CD4-positive, alpha-beta T cell treated with Interleukin-17A for 1 hour (primary cell): ENCODE measurements around the gene IRF6.

Source experiments
- DNase-seq: peaks from one replicate; pipeline ENCODE4 v3.0.0-alpha.2; 2020

Gene IRF6

DNA sequence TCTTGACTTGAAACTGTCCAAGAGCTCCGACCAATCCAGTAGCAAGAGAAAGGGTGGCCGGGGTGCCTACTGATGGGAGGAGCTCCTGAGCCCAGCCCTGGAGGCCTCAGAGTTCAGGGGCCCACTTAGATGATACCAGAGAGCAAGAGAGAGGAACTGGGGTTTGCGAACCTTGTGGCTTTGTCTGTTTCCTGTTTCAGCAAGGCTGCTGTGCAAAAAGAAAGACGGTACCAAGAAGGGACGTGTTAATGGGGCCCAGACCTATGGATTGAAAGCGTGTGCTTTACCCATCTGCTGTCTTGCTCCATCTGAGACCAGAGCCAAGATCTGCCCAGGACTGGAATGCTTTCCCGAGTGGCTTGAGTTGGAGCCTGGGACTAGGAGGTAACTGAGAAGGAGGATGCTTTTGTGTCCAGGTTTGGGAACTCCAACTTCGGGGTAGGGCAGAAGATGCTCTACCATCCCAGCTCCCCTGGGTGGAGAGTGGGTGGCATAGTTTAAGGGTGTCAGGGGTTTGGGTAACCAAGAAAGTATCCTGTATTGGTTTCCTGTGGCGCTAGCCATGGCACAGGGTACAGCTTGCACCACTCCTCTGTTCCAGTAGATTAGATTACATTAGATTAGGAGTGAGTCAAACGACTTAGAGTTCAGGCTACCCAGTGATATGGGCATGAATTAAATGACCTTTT, 49.9 kb downstream of the IRF6 start, which contains the start of gene TRAF3IP3:
Gene TRAF3IP3, plus strand, starts transcription at position 128 of the 689 bp plus-strand sequence. CDS start 3,987 bp downstream, outside the sequence.
- DNase-seq: peak; percentile 84

DNA sequence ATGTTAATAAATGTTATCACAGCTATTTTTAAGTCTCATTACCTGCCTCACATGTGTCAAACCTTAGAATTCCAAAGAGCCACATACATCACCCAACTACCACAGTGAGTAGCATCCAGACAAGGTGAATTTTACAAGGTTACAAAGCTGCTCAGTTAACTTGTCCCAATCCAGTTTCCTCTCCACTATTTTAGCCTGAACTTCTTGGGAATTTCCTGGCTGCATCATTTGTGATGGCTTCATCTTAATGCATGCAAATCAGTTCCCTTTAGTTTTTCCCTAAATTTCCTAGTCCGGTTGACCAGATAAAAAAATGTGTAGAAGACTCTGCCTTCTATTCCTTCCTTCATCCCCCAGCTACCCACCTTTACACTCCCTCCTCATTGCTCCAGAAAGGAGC, 50.7 kb downstream of the IRF6 start:
- DNase-seq: no peak

DNA sequence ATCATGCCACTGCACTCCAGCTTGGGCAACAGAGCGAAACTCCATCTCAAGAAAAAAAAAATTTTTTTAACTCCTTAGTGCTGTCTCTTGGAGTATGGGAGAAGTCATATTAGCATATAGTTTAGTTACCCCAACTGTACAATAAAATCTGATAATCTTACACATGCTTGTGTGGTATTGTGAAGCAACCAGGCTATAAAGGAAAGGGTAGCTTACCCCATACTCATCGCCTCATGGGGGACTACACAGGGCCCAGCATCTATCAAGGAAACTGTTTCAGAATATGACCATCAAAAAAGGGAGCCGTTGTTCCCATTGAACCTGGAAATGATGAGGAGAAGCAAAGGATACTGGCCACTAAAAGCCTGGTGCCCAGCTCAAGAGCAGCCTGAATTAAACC, 53.1 kb downstream of the IRF6 start:
- no peak for DNase-seq

DNA sequence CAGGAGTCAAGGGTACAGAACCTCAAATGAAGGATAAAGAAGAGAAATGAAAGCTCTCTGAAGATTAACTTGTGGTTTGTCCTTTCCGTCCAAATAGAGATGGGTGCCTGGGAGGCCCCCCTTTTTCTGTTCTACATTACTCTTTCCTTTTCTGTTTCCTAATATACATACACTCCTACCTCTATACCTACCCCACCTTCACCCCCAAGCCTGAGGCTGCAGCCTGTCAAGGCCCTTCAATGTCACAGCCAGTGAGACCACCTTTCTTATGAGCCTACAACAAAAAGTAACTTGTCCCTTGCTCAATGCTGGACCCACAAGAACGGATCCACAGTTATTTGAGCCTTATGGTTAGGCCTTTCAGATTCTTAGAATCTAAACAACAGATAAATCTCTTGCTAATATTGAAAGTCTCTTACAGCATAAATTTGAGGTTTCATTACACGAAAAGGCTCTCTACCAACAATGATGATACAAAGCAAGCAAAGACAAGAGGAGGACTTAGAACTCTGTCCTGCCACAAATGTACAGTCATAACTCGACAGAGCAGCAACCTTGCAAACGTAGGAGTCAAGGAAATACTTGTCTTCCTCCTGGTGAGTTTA, 54.2 kb downstream of the IRF6 start:
- DNase-seq: peak; percentile 41

DNA sequence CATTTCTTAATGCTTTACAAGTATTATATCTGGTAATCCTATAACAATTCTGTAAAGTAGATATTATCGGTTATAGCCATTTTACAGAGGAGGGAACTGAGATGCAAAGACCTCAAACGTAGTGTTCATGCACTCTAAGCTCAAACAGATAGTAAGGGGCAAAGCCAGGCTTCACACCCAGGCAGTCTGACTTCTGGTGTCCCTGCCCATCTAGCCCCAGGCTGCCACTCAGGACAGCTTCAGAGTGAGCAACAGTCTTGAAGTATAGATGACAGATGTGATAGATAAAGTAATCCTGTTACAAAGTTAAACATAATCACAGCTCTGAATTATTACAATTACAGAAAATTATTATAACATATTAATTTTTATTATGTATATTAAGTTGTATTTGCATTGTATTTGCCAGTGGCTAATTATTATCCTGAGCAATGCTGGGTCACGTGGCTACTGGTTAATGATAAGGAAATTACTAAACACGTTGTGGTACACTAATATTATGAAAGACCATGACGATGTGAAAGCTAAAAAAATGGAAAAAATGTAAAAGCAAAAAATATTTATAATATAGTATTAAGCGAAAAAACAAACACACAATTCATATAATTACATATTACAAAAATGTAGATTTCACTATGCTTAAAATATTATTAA, 56.1 kb downstream of the IRF6 start:
- DNase-seq: no peak

DNA sequence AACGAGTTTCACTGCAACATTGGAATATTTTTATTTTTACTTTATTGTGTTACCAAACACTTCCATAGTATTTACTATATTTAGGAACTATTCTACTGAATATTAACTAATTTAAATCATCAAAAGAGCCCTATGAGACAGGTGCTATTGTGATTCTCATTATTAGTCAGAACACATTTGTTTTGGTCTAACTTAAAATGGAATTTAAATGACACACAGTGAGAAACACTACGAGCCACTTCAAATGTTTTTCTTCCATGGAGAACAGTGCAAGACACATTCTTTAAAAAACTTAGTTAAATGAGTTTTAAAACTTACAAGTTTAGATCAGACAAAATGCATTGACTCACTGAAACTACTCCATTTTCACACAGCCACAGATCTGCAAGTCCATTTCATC, 56.7 kb downstream of the IRF6 start:
- no peak for DNase-seq

DNA sequence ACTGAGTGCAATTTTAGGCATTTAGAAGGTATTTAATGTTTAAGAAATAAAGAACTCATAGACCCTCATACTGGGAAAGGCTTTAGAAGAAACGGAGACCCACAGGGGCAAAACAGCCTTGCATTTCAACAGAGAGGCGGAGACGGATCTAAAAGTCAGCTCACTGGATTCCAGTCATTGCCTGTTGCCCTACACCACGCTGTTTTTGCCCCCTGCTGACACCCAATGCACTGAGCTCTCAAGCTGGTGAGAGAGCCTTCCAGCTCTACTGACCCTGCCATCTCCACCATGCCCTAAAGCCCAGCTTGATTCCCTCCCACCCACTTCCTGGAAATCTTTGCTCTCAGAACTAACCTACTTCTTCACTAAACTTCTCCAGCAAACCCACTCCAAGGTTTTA, 57.3 kb downstream of the IRF6 start:
- DNase-seq: no peak

DNA sequence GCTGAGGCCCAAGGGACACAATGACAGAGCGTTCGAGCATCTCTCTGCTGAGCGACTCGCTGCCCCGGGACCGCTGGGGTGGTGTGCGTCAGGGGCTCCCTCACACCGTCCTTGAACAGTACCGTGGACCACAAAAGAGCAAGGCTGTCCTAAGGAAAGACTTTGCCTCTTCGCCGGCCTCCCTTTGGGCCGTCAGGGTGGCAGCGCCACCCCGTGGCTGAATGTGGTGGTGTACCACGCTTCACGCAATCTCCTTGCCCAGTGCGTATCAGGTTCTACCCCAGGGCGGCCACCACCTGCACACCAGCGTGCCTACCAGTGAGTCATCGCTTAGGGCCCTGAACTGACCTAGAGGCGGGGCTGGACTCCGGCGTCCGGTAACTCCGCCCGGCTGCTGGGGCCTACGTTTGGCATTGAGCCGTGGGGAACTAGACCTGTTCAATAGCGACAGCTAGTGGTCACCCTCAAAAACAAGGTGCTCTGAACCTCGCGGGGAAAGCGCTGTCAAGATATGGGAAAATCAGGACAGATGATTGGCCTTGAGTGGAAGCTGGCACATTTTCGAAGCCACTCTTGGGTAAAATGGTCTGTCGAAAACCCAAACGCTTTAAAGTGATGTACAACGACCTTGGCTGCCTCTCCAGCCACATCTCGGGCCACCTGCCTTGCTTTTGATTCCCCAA, 58.2 kb downstream of the IRF6 start:
- DNase-seq: peak; percentile 92

DNA sequence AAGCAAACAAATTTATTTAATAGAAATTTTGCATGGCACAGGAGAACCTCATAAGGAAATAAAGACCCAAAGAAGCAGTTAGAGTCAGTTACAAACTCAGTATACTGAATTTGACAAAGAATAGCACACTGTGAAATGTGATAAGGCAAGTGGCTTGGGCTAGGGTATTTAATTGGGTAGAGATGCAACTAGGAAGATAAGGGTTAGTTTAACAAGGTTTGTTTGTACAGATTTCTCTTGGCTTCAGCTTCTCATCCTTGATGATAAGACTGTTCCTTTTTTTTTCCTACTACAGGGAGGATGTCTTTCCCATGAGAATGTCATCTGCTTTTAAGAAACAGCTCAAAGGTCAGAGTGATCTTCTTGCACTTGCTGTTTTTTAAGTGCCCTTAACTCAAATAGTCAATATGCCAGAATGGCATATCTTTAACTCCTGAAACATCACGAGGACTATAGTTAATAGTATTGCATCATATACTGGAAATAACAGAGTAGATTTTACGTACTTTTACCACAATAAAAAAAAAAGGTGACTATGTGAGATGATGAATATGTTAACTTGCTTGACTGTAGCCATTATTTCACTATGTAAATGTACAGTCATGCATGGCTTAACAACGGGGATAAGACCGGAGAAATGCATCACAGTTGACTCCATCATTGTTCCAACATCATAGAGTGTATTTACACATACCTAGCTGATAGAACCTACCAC, 59.3 kb downstream of the IRF6 start:
- DNase-seq: no peak

DNA sequence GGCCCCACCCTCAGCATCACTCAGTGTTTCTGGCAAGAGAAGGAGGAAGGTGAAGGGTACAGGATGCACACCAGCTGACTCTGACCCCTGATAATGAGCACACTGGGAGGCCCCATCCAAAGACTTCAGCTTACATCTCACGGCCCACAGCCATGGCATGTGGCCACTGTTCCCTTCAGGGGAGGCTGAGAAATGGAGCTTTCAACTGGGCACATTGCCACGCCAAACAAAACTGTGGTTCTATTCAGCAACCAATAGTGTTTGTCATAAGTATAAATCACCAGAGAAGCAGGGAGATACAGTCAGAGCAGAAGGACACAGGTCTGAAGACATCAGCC, 62.8 kb downstream of the IRF6 start:
- DNase-seq: no peak

DNA sequence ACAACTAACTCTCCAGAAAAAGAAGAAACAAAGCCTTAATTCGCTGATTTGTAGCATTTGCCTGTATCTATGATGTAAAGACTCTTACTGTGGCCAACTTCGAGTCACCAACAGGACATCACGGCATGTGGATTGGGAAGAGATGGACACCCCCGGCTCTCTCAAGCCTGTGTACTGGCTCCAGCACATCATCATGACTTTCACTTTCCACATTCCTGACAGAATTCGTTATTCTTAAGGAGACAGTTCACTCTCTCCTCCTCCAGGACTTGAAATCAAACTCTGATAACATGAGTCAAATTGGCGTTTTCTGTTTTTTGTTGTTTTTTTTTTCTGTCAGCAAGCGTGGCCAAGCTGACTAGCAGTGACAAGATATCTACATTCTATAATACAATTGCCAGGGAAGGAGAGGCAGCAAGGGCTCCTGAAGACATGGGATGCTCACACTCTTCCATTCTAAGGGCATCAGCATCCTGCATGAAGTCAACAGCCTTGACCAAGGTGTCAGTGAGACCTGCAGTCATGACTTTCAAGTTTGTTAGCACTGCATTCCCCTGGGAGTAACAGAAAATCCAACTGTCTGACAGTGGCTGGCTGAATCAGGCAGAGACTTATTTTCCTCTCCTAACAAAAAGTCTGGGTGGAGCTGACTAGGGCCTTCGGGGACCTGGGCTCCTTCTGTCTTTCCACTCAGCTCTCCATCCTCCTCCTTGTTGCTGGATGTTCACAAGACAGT, 63.4 kb downstream of the IRF6 start:
- DNase-seq: no peak

DNA sequence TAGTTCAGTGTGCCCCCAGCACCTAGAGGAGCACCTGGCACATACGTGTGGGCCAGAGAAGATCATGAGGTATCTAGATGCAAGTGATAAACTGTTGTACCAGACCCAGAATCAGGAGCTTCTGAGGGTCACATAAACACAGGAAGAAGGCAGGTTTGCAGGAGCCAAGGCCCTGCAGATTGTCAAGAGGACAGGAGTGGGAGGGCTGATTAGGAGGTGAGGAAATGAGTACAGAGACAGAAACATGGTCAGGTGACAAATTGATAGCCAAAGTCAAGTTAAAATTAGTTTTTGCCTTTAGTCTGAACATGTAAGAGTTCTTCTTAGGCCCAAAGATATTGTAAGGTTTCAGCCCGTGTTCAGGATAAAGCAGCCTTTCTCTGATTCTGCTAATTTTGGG, 64.1 kb downstream of the IRF6 start:
- no peak for DNase-seq

DNA sequence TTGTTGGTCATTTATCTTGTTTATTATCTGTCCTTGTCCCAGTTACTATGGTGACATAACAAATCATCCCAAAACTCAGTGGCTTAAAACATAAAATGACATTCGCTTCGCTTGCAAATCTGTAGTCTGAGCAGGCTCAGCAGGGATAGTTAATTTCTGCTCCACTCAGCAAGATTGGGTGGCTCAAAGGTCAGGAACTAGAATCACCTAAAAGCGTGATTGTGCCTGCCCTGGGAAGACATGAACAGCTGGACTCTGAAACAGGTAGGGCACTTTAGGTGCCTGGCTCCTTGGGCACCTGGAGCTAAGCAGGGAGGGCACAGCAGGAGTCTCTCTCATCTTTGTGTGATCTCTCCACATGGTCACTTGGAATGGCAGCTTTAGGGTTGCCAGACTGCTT, 64.7 kb downstream of the IRF6 start:
- no peak for DNase-seq

DNA sequence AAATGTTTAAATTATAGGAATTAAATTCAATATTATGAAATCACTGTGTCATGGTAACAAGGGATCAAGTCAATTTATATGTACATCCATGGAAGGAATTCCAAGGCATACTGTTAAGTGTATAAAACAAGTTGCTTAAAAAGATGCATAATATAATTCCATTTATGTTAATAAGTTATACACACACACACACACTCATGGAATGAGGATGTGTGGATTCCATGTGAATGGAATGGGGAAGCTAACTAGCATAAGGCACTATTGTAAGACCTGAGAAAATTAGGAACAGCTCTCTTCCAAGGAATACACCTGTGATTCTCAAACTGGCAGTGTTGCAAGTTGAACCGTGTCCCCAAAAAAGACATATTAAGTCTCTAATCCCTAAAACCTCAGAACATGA, 67.7 kb downstream of the IRF6 start:
- DNase-seq: no peak

DNA sequence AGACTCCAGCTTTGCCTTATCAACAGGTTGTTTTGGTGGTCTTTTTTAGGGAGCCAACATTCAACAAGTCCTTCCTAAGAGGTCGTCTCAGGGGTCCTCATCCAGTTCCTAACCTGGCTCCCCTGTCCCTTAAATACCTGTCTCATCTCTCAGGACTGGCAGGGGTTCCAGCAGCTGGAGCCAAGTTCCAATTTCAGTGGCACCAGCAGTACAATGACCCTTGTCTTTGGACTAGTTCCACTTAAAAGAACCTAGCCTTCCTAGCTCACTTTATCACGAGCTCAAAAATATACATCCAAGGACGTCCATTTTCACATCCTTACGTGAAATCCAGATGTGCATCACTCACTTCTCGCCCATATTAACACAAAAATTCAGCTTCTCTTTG, 68.8 kb downstream of the IRF6 start:
- DNase-seq: no peak

DNA sequence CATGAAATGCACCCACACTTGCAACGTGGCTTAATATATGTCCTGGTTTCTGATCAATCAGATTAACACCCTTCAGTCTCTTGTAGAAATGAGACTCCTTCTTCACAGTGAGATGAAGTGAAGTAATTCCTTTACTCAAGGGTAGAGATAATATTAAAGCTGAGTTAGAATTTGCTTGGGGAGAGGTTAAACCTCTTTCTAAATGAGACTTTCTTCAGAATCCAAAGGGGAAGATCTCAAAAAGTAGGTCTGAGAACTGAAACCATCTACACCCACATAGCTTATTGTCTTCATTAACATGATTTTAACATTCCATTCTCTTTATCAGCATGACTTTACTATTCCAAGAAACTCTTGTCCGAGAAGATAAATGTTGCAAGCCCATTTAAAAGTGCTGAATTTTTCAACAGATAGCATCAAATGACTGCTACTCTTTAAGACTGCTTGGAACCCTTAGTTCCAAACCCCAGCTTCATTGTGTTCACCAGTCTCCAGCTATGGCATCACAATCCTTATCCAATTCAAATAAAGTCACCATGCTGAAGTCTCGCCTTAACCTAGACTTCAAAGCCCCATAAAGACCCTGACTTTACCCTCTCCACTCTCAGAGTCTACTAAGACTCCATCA, 69.3 kb downstream of the IRF6 start:
- DNase-seq: no peak
